Activated T-helper 1 cell treated with anti-CD3 and anti-CD28 coated beads, Interleukin-12 subunit alpha, Interleukin-12 subunit beta, Interleukin-2, Interleukin-4 antibody, amounts not matched to agents 30 ng/mL and 10 ng/mL and 1 ng/mL, durations not matched to agents 14 hours and 24 hours and 36 hours (primary cell): ENCODE results near the gene LAMC2. TPM values are rescaled to one million over a fixed set of nuclear protein-coding genes. Genes with fewer than 3 reads are reported as not detected.
A peak's percentile ranks its signal among the peaks of the same experiment; 100 is the strongest.

ENCODE experiments used
- DNase-seq: peaks from one replicate; pipeline ENCODE4 v3.0.0; 2021; ENCODE audit warnings: low spot score
- H3K27ac Mint-ChIP-seq: one replicate; pipeline ENCODE4 v1.8.0; 2021; ENCODE audit warnings: mild to moderate bottlenecking, mixed read lengths
- H3K27me3 Mint-ChIP-seq: one replicate; pipeline ENCODE4 v1.8.0; 2022; ENCODE audit warnings: mild to moderate bottlenecking, moderate library complexity, mixed read lengths; ENCODE audit not compliant: insufficient read depth
- H3K36me3 Mint-ChIP-seq: one replicate; pipeline ENCODE4 v1.8.0; 2021; ENCODE audit warnings: low read depth, mixed read lengths
- H3K4me1 Mint-ChIP-seq: one replicate; pipeline ENCODE4 v1.8.0; 2021; ENCODE audit warnings: low read depth, mixed read lengths
- H3K4me3 Mint-ChIP-seq: one replicate; pipeline ENCODE4 v1.8.0; 2021; ENCODE audit warnings: mild to moderate bottlenecking, moderate library complexity, mixed read lengths
- H3K9me3 Mint-ChIP-seq: one replicate; pipeline ENCODE4 v1.8.0; 2021; ENCODE audit warnings: mixed read lengths
- intact Hi-C: fragments of 100-400 bp; cut with micrococcal nuclease; formaldehyde crosslinking; loops from one replicate; pipeline ENCODE4 v1.15.1; 2024
- total RNA-seq: library from RNA; stranded (reverse); gene quantifications from 2 replicates; pipeline ENCODE4 v1.2.3, GENCODE V29; 2022

The LAMC2 gene
- total RNA-seq, 1 donor from 2014 or later = 0.16 TPM

GRCh38 chr1:183203094-183203493 is 17.0 kb downstream of the LAMC2 start:
- Mint-ChIP-seq H3K36me3 (no peaks in the 10 kb centered on the region), H3K4me3 (no peak overlapping the region), H3K27me3 (peaks cover 3% of the 10 kb centered on the region), H3K27ac (no peak overlapping the region), H3K4me1 (no peaks in the 10 kb centered on the region), H3K9me3 (no peaks in the 10 kb centered on the region)
- intact Hi-C loops = no loop called here
- no peak for DNase-seq

GRCh38 chr1:183205196-183205781 is 19.2 kb downstream of the LAMC2 start:
- H3K4me1 Mint-ChIP-seq = no peaks in the 10 kb centered on the region
- H3K36me3 Mint-ChIP-seq = no peaks in the 10 kb centered on the region
- peaks cover 3% of the 10 kb centered on the region for H3K27me3 Mint-ChIP-seq
- intact Hi-C loops = no loop called here
- no peak overlapping the region for H3K4me3 Mint-ChIP-seq
- no peak overlapping the region for H3K27ac Mint-ChIP-seq
- no peak for DNase-seq
- no peaks in the 10 kb centered on the region for H3K9me3 Mint-ChIP-seq

GRCh38 chr1:183206538-183207122 is 20.6 kb downstream of the LAMC2 start:
- Mint-ChIP-seq H3K4me1 (no peaks in the 10 kb centered on the region), H3K36me3 (no peaks in the 10 kb centered on the region), H3K27me3 (peaks cover 9% of the 10 kb centered on the region), H3K9me3 (no peaks in the 10 kb centered on the region), H3K4me3 (no peak overlapping the region), H3K27ac (no peak overlapping the region)
- intact Hi-C loops = no loop called here
- DNase-seq = no peak

- no peaks in the 10 kb centered on the region for H3K9me3 Mint-ChIP-seq
- peaks cover 17% of the 10 kb centered on the region for H3K27me3 Mint-ChIP-seq
- no peak overlapping the region for H3K4me3 Mint-ChIP-seq
- H3K36me3 Mint-ChIP-seq = no peaks in the 10 kb centered on the region
- no peak for DNase-seq
- H3K27ac Mint-ChIP-seq = no peak overlapping the region
- no peaks in the 10 kb centered on the region for H3K4me1 Mint-ChIP-seq
- intact Hi-C loops = no loop called here
Measured at GRCh38 chr1:183209533-183210158, 23.6 kb downstream of the LAMC2 start.

GRCh38 chr1:183210681-183211080 is 24.6 kb downstream of the LAMC2 start:
- no peaks in the 10 kb centered on the region for H3K4me1 Mint-ChIP-seq
- intact Hi-C loops = no loop called here
- H3K36me3 Mint-ChIP-seq = no peaks in the 10 kb centered on the region
- H3K27ac Mint-ChIP-seq = no peak overlapping the region
- DNase-seq = no peak
- peaks cover 13% of the 10 kb centered on the region for H3K27me3 Mint-ChIP-seq
- no peaks in the 10 kb centered on the region for H3K9me3 Mint-ChIP-seq
- H3K4me3 Mint-ChIP-seq = no peak overlapping the region

GRCh38 chr1:183212870-183213269 is 26.8 kb downstream of the LAMC2 start:
- DNase-seq = no peak
- intact Hi-C loops = no loop called here
- H3K4me3 Mint-ChIP-seq = no peak overlapping the region
- H3K36me3 Mint-ChIP-seq = no peaks in the 10 kb centered on the region
- no peak overlapping the region for H3K27ac Mint-ChIP-seq
- H3K9me3 Mint-ChIP-seq = no peaks in the 10 kb centered on the region
- no peaks in the 10 kb centered on the region for H3K4me1 Mint-ChIP-seq
- peaks cover 13% of the 10 kb centered on the region for H3K27me3 Mint-ChIP-seq

GRCh38 chr1:183214021-183214970 is 28.2 kb downstream of the LAMC2 start:
- no peak overlapping the region for H3K27ac Mint-ChIP-seq
- H3K27me3 Mint-ChIP-seq = peaks cover 13% of the 10 kb centered on the region
- peaks cover 1% of the 10 kb centered on the region for H3K4me1 Mint-ChIP-seq
- no peaks in the 10 kb centered on the region for H3K36me3 Mint-ChIP-seq
- intact Hi-C loops = no loop called here
- DNase-seq = no peak
- H3K4me3 Mint-ChIP-seq = no peak overlapping the region
- no peaks in the 10 kb centered on the region for H3K9me3 Mint-ChIP-seq

GRCh38 chr1:183215076-183215720 is 29.1 kb downstream of the LAMC2 start:
- no peaks in the 10 kb centered on the region for H3K9me3 Mint-ChIP-seq
- DNase-seq = no peak
- H3K36me3 Mint-ChIP-seq = no peaks in the 10 kb centered on the region
- peaks cover 7% of the 10 kb centered on the region for H3K4me1 Mint-ChIP-seq
- intact Hi-C loops = no loop called here
- H3K27me3 Mint-ChIP-seq = peaks cover 16% of the 10 kb centered on the region
- no peak overlapping the region for H3K27ac Mint-ChIP-seq
- no peak overlapping the region for H3K4me3 Mint-ChIP-seq

GRCh38 chr1:183215936-183216335 is 29.9 kb downstream of the LAMC2 start:
- no peak overlapping the region for H3K4me3 Mint-ChIP-seq
- H3K4me1 Mint-ChIP-seq = peaks cover 7% of the 10 kb centered on the region
- no peaks in the 10 kb centered on the region for H3K36me3 Mint-ChIP-seq
- no peak for DNase-seq
- H3K9me3 Mint-ChIP-seq = no peaks in the 10 kb centered on the region
- no peak overlapping the region for H3K27ac Mint-ChIP-seq
- H3K27me3 Mint-ChIP-seq = peaks cover 13% of the 10 kb centered on the region
- intact Hi-C loops = no loop called here

GRCh38 chr1:183218027-183218618 is 32.1 kb downstream of the LAMC2 start:
- DNase-seq = no peak
- H3K27me3 Mint-ChIP-seq = peaks cover 2% of the 10 kb centered on the region
- H3K4me3 Mint-ChIP-seq = no peak overlapping the region
- H3K4me1 Mint-ChIP-seq = peaks cover 7% of the 10 kb centered on the region
- H3K9me3 Mint-ChIP-seq = no peaks in the 10 kb centered on the region
- H3K36me3 Mint-ChIP-seq = no peaks in the 10 kb centered on the region
- H3K27ac Mint-ChIP-seq = no peak overlapping the region
- intact Hi-C loops = no loop called here

GRCh38 chr1:183218971-183219615 is 33.0 kb downstream of the LAMC2 start:
- Mint-ChIP-seq H3K36me3 (no peaks in the 10 kb centered on the region), H3K27ac (no peak overlapping the region), H3K9me3 (no peaks in the 10 kb centered on the region), H3K4me3 (no peak overlapping the region), H3K4me1 (peaks cover 7% of the 10 kb centered on the region), H3K27me3 (peaks cover 2% of the 10 kb centered on the region)
- peak; percentile 2 for DNase-seq
- intact Hi-C loops = no loop called here

GRCh38 chr1:183219616-183220009 is 33.5 kb downstream of the LAMC2 start:
- Mint-ChIP-seq H3K27ac (no peak overlapping the region), H3K4me1 (peaks cover 7% of the 10 kb centered on the region), H3K36me3 (no peaks in the 10 kb centered on the region), H3K4me3 (no peak overlapping the region), H3K27me3 (peaks cover 2% of the 10 kb centered on the region), H3K9me3 (no peaks in the 10 kb centered on the region)
- intact Hi-C loops = no loop called here
- no peak for DNase-seq
